GM21447 (cell line): ENCODE measurements around the gene LDLRAD4.

Experiments used
- ATAC-seq: cut with Tn5 transposase; IDR thresholded peaks from one replicate; pipeline ENCODE4 v1.9.1; 2021; ENCODE audit not compliant: unreplicated experiment

The LDLRAD4 gene

DNA sequence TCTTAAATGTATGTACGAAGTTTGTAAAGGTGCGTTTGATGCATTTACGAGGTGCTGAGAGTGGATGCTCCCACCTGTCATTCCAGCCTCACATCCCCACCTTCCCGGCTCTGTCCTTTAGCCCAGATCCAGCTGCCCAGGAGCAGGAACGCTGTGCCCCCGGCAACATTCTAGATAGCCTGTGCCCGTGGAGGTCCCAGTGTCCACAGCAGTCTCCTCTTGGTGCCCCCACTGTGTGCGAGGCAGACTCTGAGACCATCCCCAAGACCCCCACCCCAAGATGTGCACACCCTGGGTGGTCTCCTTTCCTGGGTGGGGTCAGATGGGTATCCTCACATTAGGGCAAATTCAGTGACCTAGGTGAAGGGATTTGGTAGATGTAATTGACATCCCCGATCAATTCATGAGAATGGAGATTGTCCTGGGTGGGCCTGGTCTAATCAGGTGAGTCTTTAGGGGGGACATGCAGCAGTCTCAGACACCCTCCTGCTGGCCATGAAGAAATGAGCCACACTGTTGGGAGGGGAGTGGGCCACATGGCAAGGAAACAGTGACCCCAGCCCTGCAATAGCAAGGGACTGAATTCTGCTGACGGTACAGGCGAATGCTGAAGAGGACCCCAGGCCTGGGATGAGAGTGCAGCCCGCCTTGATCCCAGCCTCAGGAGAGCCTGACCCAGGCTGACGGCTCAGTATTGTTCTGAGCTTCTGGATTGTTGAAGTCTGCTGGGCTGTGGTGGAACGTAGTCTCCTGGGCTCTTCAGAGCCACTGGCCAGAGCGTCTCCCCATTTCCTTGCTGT lies 304.5 kb downstream of the LDLRAD4 start:
- ATAC-seq: no peak

DNA sequence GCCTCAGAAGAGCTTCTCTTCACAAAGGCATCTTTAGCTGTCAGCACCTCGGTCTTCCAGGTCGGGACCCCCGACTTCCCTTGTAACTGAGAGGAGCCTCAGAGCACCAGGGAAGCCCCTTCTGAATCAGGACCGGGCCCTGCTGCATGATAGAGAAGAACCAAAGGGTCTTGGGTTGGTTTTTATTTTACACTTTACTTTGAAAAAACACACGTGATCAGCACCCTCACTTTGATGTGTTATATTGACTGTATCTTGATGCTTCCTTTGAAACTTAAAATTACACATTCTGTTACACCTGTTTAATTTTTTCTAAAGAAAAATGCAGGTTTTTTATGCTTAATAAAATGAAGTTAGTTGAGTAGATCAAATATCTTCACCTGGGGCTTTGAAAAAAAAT lies 305.5 kb downstream of the LDLRAD4 start:
- ATAC-seq: no peak

DNA sequence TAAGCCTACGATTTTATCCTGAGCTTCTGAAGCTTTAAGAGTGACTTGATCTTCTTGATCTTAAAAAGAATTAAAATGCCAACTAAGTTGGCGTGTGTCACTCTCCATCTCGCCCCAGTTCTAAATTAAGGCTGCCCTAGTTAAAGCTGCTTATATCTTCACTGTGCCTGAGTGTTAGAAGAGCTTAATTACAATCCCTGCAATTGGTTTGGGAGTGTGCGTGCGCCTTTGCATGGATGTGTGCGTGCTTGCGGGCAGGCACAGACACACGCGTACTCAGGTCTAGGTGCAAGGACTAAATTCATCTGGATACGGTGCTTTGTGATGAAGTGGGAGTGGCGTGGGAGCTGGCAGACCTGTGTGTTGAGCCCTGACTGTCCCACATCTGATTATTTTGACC lies 306.3 kb downstream of the LDLRAD4 start:
- no peak for ATAC-seq

DNA sequence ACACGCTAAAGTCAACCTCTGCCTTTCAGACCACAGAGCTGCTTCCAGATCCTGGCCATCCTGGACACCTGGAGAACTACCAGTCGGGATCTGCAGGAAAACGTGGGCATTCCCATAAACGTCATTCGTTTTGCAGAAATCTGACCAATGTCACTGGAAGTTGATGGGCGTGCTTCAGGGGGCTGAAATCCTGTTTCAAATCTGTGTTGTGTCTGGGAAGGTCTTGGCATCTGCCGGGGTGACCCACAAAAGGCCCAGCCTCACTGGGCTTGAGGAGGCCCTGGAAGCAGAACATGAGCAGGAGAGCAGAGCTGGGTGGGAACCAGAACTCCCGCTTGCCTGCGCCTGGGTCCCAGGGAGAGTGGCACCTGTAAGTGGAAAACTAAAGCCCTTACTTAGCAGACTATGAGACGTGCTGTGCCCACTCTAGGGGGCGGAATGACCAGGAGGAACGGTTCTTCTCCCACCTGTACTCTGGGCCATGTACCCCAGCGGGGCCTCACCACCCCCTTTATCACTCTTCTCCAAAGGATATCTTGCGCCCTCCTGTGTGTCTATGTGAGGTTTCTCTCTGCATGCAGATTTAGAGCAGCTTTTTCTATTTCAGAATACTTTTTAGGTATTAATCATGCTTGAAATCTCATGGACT lies 306.9 kb downstream of the LDLRAD4 start:
- ATAC-seq: no peak

DNA sequence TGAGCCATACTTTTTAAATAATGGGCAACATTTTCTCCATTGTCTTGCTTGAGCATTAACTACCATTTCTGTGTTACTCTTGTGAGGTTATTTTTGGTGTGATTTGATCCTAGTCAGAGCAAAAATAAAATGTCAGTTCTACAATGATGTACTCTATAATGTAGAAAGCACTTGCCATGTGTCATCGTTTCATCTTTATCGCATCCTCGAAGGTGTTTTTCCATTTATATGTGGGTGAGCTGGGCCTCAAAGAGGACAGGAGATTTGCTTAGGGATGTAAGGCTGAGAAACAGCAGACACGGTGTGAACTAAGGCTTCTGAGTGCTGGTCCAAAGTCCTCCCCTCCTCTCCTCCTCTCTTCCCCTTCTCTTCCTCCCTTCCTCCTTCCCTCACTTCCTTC lies 308.0 kb downstream of the LDLRAD4 start:
- no peak for ATAC-seq

DNA sequence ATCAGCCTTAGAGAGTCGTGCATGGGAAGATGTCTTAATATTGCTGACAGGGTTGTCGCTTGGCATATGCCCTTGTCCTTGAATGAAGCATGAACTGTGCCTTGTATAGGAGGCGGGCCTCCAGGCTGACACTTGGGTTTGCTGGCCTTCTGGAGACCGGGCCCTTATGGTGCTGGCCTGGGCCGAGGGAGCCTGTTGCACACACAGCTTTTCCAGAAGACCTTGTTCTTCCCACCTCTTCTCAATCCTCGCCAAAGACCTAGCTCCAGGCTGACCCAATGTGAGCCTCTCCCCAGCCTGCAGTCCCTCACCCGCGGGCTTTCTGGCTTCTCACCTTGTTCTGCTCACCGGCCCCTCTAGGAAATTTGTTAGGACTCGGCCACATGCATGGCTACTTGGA lies 308.7 kb downstream of the LDLRAD4 start:
- ATAC-seq: no peak

DNA sequence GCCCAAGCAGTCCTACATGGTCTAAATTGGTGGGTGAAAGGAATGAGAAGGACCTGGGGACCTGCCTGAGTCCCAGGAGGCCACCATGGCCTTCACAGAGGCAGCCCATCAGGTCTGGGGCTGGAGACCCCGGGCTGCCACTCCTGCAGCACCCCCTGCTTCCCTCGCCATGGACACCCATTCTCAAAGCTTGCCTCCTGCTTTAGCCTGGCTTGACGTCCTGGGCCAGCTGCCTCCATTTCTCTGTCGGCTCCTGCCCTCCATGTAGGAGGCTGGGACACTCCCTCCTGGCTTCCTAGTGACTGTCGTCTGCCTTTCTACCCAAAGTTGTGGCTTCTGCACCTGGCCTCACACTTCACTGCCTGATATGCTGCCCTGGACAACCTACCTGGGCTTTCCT lies 309.2 kb downstream of the LDLRAD4 start:
- ATAC-seq: no peak

DNA sequence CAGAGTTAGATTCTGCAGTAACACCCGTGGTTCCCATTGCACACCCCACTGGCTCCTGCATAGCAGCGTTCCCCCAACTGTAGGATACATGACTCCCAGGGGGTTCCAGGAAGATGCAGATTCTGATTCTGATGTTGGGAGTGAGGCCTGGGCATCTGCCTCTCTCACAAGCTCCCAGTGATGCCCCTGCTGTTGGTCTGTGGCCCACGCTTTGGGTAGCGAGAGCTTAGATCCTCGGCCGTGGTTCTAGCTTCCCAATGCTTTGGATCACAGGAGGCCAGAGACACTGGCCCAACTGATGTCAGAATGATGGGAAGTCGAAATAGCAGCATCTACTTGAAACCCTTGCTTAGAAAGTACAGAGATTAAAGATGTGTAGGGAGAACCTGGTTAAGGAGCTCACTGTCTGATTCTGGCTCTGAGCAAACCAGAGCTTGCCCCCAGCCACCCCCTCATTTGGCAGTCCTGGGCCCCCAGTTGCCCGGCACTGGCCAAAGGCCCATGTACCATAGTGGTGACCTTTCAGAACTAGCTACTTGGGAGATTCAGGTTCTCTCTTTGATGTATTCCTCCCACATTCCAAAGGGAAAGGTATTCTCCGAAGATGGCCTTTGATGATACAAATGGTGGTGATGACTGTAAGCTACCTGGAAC lies 310.3 kb downstream of the LDLRAD4 start:
- ATAC-seq: no peak

DNA sequence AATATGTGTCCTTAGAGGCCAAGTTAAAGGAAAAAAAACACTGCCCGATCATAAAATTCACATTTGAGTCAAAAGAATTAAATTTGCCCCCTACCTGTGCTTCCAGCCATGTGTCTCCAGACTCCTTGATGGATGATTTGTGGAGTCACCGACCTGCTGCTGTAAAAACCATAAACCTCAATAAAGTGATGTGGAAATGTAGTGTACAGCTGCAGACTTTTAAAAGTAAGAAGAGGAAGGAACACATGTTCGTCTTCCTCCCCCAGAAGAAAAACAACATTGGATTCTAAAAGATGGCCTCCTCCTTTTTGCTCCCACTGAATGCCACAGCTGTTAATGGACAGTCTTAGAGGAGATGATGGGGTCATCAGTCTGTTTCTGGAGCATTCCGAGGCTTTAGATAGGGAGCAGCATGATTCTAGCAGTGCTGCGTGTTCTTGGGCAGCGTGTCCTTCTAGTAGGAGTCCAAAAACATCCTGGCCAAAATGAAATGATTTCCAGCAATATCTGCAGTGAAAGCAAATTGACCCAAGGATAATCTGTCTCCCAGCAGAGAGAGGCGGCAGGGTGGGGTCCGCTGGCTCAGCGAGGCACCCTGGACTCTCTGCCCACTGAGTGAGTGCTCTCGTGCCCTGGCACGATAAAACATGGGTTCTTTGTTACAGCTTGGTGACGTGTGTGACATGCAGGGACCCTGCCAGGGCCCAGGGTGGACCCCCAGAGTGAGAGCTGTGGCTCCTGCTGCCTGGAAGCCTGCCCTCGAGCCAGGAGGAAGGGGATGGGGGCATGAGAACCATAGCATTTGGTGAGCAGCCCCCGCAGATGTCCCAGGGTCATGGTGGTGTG lies 311.7 kb downstream of the LDLRAD4 start:
- no peak for ATAC-seq

DNA sequence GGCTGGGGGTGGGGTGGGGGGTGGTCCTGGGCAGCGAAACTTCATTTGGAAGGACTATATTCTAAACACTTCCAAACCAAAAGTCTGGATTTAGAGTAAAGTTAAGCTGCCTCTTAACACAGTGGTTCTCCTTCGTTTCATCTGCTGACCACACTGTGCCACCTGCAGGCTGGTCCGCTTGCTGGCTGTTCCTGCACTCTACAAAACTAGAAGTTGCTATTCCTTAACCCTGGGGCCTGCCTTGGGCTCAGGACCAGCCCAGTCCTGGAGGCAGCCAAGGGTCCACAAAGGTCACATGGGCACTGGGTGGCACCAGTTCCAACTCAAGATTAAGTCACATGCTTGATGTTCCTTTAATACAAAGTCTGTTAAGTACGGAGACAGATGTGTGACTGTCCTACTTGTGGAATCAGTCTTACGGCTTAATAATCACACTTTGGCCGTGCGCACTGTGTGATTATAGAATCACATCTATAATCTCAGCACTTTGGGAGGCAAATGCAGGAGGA lies 312.4 kb downstream of the LDLRAD4 start:
- ATAC-seq: no peak

DNA sequence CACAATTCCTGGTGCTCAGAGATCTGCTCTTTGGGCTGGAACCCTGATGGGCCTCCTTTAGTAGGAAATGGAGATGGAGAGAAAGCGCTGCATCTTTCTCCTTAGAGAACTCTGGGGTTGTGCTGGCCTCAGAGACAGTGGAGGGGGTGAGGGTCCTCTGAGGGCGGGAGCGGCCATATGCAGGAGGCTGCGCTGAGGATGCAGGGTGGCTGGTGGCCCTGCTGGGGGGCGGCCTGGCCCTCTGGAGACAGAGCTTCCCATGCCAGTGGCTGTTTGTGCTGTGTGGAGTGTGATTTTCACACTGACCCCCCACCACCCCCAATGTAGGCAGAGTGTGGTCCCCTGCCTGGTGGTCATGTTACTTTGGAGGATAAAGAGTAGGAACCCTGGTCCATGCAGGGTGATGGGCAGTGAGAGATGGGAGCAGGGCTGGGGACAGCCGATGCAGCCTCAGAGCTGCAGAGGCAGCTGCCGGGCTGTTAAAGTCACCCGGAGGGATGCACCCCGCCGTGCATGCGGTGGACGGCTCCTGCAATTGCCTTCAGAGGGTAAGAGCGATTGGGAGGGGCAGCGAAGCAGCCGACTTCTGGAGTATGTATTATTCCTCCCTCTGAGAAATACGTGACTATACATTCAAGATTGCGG lies 313.2 kb downstream of the LDLRAD4 start:
- no peak for ATAC-seq

DNA sequence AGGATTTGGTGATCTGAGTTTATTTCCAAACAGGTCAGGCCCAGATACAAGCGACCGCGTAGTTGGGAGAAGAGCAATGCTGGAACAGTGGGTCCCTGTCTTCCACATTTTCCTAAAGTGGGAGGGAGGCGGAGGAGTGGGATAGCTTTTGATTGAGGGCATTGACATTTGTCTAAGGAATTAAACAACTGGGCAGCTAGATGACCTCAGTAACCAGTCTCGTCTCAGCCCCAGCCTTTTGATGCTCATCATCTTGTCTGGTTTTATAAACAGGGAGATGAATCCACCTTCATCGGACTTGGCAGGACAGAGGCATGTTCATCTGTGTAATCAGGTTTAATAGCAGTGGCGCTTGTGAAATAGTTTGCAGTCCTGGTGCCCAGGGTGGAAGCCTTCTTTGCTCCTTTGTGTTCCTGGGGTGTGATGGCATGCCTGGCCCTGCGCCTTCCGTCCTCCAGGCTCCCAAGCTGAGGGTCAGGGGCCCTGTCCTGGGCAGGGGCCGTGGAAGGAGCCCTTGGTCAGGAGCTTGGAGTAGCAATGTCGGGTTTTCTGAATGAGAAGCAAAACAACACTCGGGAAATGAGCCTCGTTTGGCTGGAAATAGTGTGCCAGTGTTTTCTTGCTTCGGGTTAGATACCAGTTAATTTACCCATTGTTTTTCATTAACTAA lies 314.0 kb downstream of the LDLRAD4 start:
- ATAC-seq: no peak

DNA sequence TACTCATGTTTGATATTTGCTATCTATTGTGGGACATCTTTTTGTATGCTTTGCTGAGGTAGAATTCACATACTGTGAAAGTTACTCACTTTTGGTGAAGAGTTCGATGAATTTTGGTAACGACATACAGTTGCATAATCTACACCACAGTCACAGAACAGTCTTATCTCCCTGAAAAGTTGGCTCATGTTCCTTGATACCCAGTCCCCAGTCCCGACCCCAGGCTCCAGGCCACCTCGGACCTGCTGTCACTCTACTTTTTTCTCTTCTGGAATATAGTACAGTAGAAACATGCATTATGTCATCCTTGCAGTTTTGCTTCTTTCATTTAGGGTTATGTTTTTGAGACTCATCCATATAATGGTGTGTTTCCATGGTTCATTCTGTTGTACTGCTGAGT lies 316.1 kb downstream of the LDLRAD4 start:
- ATAC-seq: no peak

DNA sequence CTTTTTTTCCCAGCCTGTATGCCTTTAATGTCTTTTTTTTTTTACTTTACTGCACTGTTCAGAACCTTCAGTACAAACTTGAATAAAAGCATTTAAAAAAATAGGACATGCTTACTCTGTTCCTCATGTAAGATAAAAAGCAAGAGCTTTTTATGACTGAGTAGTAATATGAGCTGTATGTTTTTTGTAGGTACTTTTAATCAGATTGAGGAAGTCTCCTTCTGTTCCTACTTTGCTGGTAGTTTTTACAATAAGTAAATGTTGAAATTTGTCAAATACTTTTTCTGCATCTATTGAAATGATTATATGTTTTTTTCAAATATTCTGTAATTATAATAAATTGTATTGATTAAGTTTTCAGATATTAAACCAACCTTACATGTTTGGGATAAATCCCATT lies 318.0 kb downstream of the LDLRAD4 start:
- ATAC-seq: no peak

DNA sequence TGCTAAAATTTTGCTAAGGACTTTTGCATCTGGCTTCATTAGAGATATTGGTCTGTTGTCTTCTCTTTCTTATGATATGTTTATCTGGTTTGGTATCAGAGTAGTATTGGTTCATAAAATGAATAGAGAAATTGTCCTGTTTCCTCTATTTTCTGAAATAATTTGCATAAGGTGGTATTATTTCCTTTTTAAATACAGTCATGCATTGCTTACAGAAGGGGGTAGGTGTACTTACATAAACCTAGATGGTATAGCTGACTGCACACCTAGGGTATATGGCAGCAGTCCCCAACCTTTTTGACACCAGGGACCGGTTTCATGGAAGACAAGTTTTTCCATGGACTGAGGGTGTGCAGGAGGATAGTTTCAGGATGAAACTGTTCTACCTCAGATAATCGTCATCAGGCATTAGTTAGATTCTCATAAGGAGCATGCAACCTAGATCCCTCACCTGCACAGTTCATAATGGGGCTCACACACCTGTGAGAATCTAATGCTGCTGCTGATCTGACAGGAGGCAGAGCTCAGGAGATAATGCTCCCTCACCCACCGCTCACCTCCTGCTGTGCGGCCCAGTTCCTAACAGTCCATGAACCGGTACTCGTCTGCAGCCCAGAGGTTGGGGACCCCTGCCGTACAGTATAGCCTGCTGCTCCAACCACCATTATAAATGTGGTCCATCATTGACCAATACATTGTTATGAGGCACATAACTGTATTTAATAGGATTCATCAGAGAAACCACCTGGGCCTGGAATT lies 318.6 kb downstream of the LDLRAD4 start:
- ATAC-seq: no peak

DNA sequence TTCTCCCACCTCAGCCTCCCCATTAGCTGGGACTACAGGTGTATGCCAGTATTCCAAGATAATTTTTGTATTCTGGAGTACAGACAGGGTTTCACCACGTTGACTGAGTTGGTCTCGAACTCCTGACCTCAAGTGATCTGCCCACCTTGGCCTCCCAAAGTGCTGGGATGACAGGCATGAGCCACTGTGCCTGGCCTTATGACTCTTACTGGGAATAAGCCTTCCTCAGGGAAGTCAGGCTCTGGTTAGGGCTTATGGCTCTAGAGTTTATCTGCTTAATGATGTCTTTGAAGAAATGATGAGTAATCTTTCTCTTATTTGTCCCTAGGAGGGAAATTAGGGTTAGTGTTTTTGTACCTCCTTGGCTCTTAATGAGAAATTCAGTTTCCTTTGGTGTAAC lies 320.1 kb downstream of the LDLRAD4 start:
- no peak for ATAC-seq

DNA sequence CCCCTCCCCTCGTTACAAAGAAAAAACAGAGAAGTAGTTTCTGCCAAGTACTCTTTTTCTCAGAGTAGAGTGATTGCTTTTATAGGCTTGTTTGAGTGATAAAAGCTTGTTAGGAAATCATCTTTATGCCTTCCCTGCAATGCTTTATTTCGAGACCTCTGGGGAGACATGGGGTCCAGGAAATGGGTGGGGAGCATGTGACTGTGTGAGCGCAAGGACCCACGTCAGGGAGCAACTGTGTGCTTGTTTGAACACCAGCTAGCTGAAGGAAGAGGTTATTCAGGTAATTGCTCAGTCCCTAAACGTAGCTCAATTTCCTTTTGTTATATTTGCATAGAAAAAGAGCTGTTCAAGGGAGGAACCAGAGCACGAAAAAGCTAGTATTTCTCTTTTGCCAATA lies 320.5 kb downstream of the LDLRAD4 start:
- ATAC-seq: no peak

DNA sequence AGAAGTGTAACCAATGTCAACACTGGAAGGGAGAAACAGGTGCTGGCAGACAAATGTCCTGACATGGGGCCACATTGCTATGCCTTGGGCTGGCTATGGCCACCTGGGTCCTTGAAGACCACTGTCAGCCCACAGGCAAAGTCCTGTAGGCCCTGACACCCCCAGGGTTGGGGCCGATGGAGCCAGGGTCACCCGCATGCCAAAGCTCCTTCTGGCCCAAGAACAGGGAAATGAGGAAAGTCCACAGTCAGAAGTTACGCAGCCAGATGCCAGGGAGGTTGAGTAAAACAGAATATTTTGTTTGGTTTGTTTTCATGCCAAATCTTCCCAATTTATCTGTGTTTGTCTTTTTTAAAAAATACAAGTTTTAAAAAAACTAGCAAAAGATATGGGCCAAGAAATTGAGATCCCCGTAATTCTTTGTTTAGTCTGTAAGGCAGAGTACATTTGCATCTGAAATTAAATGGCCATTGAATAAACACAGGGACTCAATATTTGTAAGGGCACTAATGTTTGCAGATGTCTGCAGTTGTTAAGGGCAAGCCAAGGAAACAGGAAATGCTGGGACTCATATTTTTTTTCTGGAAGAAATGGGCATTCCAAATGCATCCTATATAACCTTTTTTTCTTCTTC lies 321.4 kb downstream of the LDLRAD4 start:
- ATAC-seq: no peak
